Measurements from ENCODE around the gene CHST11. TPM values are rescaled to one million over a fixed set of nuclear protein-coding genes. Genes with fewer than 3 reads are reported as not detected.

The CHST11 gene
- total and polyA plus RNA-seq, 10 donors: 5.2 to 65.1 (median 48.4) TPM

- Histone ChIP-seq H3K9me3 (peaks cover 0 to 2% (median 0%) of the 10 kb centered on the region in 8 donors), H3K27me3 (replicated peaks in 1 of 7) (no peaks in the 10 kb centered on the region), H3K4me3 (peak overlapping the region in 2 of 8 donors; percentile 4 to 43), H3K27ac (peak overlapping the region; percentile 45 to 89 (median 76)), H3K4me1 (peaks cover 23 to 92% (median 75%) of the 10 kb centered on the region in 6 donors), H3K36me3 (no peaks in the 10 kb centered on the region)
- DNase-seq: peak; percentile 72
- no peak for TF ChIP-seq CTCF (IDR thresholded peaks at IDR 0.05 in 8 of 11, conservative IDR thresholded peaks at IDR 0.05 in 3 of 11)
- TF ChIP-seq POLR2AphosphoS5 (IDR thresholded peaks at IDR 0.05): peak in 1 of 3 donors; percentile 76
- intact Hi-C loops (cut with DNase I; ENCODE audit: low total_unique reads): no loop called here
- 3 to 10% (median 5%) methylated on average over 6 of the region's 6 CpGs for WGBS, 5 donors
Observed at GRCh38 chr12:104740668-104741067, 283.9 kb downstream of the CHST11 start.

- intact Hi-C loops (cut with DNase I; ENCODE audit: low total_unique reads): no loop called here
Observed at GRCh38 chr12:104741077-104741476, 284.3 kb downstream of the CHST11 start.

GRCh38 chr12:104741497-104742367 is 285.0 kb downstream of the CHST11 start:
- Histone ChIP-seq H3K9me3 (peaks cover 0 to 2% (median 0%) of the 10 kb centered on the region in 8 donors), H3K27me3 (replicated peaks in 1 of 7) (no peaks in the 10 kb centered on the region), H3K36me3 (no peaks in the 10 kb centered on the region), H3K4me1 (peaks cover 23 to 92% (median 70%) of the 10 kb centered on the region in 6 donors), H3K27ac (peak overlapping the region; percentile 9 to 89 (median 76)), H3K4me3 (peak overlapping the region in 1 of 8 donors; percentile 43)
- 86 to 92% (median 86%) methylated on average over 14 to 15 of the region's 15 CpGs for WGBS, 5 donors
- intact Hi-C loops (cut with DNase I; ENCODE audit: low total_unique reads): no loop called here
- TF ChIP-seq POLR2A (IDR thresholded peaks at IDR 0.05): no peak
- TF ChIP-seq CTCF (IDR thresholded peaks at IDR 0.05 in 8 of 11, conservative IDR thresholded peaks at IDR 0.05 in 3 of 11): no peak
- TF ChIP-seq POLR2AphosphoS5 (IDR thresholded peaks at IDR 0.05): no peak
- DNase-seq: no peak

More at GRCh38 chr12:104741077-104741476, 284.3 kb downstream of the CHST11 start:
- Histone ChIP-seq H3K27ac (peak overlapping the region; percentile 45 to 89 (median 76)), H3K4me1 (peaks cover 23 to 92% (median 71%) of the 10 kb centered on the region in 6 donors), H3K36me3 (no peaks in the 10 kb centered on the region), H3K9me3 (peaks cover 0 to 2% (median 0%) of the 10 kb centered on the region in 8 donors), H3K27me3 (replicated peaks in 1 of 7) (no peaks in the 10 kb centered on the region), H3K4me3 (peak overlapping the region in 2 of 8 donors; percentile 4 to 43)
- TF ChIP-seq POLR2AphosphoS5 (IDR thresholded peaks at IDR 0.05) (no peak), POLR2A (IDR thresholded peaks at IDR 0.05) (no peak), CTCF (IDR thresholded peaks at IDR 0.05 in 8 of 11, conservative IDR thresholded peaks at IDR 0.05 in 3 of 11) (no peak)
- 60 to 70% (median 67%) methylated on average over 5 of the region's 5 CpGs for WGBS, 5 donors
- DNase-seq: peak; percentile 75

Data from spleen (tissue), 11 donors.